NCI-H345 treated with DMSO at 0.1 percent for 48 hours (cell line): Measurements from ENCODE around the gene S100A12.

Experiments
- DNase-seq: peaks from one replicate; lab custom pipeline; 2025; ENCODE audit not compliant: unreplicated experiment; lab: John Stamatoyannopoulos, UW

S100A12 gene

DNA sequence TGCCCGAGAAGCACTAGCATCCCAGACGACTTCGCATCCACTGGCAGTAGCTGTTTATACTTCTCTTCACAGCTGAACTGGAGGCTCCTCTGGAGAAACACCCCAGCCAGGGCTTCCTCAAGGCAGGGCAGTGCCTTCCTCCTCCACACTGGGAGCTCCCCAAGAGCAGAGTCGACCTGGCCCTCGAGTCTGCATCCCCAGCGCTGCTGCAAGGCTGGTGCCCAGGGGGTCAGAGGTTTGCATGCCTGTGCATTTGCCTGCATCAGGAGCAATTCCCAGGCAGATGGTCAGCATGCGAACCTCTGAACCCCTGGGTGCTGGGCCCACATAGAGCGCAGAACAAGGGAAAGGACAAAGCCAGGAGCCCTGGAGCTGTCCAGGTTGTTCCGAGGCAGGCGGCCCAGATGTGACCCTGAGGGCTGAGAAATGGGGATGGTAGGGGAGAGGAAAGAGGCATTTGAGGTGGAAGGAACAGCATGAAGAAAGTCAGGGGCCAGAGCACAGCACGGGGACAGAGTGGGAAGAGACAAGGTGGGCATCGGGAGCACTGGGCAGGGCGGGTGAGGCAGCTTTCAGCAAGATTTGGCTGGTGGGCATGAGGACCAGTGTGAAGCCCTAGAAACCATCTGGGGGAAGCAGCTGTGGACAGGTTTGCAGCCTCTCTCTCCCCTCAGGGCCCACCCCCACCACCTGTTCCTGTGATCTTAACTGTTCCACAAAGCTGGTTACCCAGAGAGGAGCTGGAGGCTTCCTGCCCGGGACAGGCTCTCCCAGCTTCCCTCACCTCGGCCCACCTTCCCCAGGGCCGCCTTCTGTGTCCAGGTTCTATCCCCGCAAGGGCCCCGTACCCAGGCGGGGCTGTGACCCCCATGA lies 21.9 kb upstream of the S100A12 start:
- DNase-seq: no peak

DNA sequence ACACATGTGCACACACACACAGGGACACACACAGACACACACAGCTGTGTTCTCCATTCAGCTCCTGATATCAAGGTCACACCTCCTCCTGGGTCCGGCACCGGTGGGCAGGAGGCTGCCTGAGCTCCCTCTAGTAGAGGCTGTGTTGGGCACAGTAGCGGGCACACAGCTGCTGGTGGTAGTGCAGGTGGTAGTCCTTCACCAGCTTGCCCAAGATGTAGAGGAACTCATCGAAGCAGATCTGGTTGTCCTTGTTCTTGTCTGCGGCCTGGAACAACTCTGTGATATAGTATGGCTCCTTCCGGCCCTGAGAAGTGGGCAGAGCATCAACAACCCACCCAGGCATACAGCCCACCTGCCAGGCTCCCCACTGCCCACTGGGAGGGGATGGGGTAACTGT lies 21.0 kb upstream of the S100A12 start:
- DNase-seq: no peak

DNA sequence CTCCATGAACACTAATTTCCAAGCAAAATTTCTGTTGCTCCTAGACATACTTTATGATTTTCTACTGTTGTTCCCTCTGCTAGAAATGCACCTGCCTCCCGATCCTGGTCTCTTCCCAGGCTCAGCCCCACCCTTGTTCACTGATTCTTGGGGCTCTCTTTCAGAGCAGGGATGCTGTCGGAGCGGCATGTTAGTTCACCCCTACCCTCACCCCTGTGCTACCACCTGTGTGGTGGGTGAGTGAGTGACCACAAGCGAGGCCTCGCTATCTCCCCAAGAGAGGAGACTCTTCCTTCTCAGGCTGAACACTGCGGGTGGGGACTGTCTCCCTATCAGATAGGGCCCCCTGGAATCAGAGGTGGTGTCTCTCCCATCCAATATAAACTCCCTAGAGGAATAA lies 20.4 kb upstream of the S100A12 start:
- no peak for DNase-seq

DNA sequence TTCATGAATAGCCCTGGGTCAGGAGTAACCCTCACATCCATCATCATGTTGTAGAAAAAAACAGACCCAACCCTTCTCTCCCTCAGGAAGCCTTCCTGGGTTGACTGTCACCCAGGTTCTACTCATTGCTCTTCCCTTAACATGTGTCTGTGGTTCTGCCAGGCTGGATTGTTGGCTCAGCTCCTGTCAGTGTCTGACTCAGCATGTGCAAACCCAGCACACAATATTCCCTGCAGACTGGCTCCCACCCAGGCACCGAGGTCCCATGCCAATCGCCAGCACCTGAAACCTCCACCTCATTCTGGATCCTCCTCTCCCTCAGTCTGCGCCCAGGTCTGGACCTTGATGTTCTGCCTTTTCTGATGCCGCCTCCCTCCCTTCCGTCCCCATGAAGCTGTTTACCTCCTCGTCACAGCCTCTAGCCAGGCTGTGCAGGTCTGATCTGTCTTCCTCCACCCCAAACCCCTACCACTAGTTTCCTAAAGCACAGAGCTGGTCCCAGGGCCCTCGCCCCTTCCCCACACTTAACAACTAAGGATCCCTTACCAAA lies 19.8 kb upstream of the S100A12 start:
- no peak for DNase-seq

DNA sequence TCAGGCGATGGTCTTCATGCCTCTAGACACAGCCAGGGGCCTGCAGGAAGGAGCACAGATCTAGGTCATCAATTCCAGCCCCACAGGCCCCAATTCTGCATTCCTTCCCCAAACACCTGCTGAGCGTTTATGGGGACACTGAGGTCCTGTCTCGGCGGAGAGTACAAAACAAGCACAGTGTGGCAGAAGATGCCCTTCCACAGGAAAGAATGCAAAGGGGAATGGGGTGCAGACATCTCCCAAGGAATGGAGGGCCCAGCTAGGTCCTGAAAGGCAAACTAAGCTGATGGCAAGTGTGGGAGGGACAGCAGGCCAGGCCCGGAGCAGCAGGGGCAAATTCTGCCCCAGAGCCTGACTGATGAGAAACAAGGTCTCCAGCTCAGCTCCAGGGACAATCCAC lies 19.0 kb upstream of the S100A12 start:
- DNase-seq: no peak

DNA sequence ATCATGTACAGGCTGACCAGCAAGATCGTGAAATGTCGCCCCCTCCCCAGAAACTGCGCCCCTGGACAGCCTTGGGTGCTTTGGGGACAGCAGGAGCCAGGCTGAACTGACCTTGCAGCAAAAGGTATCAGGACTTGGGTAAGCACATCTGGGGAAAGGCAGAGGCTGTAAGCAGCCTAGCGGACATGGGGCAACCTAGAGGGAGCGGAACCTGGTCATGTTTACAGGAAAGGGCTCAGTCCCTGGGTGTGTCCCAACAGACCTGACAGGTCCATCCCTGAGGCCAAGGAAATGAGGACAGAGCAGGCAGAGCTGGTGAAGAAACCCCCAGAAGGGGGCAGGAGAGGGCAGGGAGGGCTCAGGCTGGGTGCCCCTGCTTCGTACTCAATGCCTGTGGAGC lies 18.5 kb upstream of the S100A12 start:
- DNase-seq: no peak

DNA sequence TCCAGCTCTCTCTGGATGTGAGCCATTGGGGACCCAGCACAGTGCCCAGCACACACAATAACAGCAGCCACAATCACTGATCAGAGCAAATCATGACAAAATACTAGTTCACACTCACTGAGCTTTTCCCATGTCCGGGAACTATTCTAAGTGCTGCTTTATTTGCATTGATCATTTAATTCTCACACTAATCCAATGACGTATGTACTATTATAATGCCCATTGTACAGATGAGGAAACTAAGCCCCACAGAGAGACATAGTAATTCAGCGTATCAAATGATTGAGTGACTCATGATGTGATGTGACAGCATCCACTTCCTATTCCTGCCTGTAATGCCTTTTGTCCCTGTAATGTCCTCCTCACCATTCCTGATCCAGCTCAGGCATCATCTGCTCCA lies 17.4 kb upstream of the S100A12 start:
- no peak for DNase-seq

DNA sequence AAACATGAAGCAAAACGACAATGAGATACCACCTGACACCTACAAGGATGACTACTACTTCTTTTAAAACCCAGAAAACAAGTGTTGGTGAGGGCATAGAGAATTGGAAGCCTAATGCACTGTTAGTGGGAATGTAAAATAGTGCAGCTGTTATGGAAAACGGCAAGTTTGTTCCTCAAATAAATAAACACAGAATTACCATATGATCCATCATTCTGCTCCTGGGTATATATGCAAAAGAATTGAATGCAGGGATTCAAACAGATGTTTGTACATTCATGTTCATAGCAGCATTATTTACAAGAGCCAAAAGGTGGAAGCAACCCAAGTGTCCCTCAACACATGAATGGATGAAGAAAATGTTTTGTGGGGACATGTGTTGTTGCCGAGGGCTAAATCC lies 16.8 kb upstream of the S100A12 start:
- DNase-seq: no peak

DNA sequence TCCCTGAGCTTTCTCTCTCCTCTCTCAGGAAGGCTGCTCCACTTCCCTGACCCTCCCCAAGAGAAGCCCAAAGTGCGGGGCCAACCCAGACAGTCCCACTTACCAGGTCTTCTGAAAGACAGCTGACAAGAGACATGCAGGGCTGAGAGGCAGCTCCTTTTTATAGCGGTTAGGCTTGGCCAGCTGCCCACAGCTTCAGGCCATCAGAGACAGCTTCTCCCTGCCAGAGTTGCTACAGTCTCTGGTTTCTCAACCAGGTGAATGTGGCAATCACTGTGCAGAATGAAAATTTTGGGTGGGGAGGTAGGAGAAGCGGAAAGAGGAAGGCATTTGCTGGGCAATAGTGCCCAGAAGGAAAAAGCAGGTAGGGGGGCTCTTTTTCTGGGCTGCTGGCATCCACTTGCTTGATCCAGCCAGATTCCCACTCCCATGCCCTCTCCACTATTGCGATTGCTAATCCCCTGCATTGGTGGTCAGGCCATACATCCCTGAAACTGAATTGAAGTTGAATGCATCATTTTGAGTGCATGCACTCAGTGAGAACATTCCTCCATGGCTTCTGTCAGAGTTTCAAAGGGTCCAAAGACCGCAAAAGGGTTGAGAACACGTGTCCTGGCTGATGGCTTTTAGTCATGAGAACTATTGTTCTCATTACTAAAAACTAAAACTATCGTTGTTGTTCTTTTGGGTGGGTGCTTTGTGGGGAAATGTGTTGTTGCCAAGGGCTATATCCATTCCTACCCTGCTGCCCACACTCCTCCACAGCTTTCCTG lies 15.7 kb upstream of the S100A12 start, which contains the start of gene S100A8:
Gene S100A8, minus strand, starts transcription at position 136 of the 773 bp plus-strand sequence. CDS start 538 bp downstream, outside the sequence.
- DNase-seq: peak; percentile 30

DNA sequence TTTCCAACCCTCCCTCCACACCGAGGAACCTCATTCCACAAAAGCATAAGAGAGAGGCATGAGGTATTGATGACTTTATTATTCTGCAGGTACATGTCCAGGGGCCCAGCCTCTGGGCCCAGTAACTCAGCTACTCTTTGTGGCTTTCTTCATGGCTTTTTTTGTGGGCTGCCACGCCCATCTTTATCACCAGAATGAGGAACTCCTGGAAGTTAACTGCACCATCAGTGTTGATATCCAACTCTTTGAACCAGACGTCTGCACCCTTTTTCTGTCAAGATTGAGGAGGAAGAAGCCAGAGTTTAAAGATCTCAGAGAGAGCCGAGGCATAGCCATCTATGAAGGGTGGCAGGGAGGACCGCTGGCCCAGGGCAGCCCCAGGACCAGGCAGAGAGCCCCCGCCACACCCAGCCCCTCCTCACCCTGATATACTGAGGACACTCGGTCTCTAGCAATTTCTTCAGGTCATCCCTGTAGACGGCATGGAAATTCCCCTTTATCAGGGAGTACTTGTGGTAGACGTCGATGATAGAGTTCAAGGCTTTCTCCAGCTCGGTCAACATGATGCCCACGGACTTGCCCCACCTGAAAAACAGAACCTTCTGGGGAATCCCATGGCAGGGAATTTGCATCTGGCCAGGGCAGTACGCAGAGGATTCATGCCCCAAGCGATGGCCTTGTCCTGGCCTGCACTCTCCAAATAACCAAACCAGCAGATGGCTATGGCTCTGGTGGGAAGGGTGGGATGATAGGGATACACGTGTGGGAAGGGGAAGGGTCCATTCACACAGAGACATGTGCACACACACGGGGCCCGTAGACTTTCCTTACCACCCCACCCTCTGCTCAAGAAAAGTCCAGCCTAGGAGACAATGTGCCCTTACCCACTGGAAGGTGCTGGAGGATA lies 14.8 kb upstream of the S100A12 start:
- DNase-seq: no peak

DNA sequence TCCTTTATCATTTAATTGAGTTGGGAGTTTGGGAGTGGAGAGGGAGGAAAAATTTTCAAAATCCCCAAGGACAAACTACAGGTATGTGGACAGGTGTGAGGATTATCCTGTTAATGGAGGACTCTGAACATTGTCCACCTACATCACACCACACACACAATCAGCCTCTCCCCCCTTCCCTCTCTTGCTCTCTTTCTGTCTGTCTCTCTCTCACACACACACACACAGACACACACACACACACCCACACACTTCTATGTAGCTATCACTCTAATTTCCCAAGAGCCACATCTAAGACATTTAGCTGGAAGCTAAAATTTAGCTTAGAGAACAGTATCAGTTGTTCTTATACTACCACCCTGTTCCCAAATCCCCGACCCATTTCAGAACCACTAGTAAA lies 14.0 kb upstream of the S100A12 start:
- DNase-seq: no peak

DNA sequence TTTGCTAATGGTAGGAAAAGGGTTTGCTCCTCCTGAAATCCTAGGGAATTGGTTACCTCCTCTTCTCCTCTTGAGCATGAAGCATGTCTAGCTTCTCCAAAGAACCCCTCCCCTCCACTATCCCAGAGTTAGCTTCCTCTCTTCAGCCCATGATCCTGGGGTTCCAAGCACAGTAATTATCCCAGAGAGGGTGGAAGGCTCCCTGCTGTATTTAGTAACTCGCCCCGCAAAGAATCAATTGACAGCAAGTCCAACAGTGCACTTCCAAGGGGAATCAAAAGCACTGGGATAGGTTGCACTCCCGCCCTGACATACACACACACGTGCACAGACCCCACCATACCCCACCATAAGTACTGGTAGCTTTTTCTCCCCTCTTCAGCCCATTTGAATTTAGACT lies 12.4 kb upstream of the S100A12 start:
- no peak for DNase-seq

DNA sequence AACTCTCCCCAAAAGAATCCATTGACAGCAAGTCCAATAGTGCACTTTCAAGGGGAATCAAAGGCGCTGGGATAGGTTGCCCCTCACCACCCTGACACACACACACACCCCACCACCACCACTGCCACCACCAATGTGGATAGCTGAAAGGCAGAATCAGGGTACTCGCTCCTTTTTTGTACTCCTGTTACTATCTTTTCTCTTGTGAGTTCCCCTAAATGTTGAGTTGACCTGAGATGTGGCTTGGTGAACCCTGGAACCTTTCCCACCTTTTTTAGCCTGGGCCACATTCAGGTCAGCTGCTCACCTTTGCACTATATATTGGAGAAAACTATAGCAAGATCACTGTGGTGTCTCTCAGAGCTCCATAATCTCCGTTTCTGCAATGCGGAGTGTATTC lies 11.6 kb upstream of the S100A12 start:
- no peak for DNase-seq

DNA sequence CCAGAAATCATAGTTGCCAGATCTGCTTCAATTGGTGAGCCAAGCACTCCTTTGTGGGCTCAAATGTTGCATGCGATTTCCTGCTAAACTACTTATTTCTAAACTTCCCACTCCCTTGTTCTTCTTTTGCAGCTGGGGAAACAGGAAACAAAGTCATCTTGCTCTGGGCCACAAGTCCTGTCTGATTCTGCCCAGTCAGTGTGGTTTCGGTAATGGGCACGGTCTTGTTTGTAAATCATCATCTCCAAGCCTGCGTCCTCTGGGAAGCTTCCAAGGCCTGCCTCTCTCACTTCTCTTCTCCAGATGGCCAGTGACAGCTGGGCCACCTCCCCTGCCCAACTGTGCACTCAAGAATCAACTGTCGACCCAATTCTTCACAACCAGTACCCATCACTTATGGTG lies 11.1 kb upstream of the S100A12 start:
- DNase-seq: no peak

DNA sequence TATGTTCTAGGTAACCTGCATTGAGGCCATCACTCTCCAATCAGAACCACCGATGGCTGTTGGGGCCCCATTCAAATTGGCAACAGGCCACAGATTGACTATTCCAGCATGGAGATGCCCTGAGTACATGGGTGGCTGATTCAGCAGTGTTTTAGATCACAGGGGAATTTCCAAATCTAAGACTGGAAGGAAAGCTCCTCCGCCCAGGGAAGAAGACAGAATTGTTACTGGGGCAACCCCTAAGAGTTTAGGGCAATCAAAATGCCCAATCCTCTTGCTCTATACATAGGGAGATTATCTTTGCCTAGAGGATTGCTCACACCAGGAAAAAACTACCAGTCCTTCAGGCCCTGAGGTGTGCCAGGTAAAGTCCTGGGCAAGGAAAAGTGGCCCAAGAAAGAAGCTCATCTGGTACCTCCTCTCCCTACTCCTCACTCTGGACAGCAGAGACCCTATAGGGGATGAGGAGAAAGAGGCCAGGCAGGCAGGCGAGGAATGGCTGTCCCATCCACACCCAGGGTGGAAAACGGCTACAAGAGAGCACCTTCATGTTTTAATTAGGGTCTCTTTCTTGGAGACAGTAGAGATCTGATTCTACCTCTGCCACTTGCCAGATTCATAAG lies 9.6 kb upstream of the S100A12 start:
- DNase-seq: no peak

DNA sequence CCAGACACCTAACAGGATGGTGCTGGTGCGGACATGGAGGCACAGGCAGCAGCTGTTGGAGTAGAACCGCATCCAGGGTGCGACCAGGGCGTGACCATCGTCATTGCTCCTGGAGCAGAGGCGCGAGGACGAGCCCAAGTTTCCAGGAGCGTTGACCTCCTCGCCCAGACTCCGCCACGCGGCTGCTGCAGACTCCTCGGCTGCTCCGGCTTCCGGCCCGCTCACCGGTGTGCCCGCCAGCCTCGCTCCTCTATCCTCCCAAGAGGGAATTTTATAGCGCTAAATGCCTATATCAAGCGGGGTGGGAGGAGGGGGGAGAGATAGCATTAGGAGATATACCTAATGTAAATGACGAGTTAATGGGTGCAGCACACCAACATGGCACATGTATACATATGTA lies 5.3 kb upstream of the S100A12 start:
- DNase-seq: no peak

DNA sequence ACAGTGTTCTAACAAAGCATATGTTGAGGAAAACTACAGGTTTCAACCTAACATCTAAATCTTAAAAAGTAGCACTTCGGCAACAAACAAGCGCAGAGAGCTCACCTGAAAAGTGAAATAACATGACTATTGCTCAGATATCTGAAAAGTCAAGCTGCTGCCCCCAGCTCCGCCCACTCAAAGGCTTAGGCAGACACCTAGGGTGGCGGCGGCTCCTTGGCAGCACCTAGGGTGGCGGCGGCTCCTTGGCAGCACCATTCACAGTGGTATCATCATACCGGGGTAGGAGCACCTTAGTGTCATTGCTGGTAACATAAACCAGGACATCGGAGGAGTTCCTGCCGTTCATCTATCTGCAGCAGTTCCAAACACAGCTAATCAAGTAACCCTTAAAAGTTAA lies 4.2 kb upstream of the S100A12 start:
- DNase-seq: no peak

DNA sequence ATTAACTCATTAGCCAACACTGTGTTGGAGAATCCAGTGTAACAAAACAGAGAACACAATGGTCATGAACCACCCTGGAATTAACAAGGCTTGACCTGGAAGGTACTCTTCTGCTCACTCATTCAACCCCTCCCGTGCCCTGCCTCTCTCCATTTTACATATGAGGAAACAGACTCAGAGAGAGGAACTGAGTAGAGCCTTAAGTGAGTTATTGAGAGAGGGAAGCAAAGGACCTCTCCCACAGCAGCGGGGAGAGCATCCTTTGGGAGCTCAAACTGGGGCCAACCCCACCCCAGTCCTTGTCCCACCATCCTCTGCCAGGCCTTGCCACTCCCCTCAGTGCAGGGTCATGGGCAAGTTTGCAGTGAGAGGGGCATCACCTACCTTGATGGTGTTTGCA lies 1.4 kb downstream of the S100A12 start:
- DNase-seq: no peak

DNA sequence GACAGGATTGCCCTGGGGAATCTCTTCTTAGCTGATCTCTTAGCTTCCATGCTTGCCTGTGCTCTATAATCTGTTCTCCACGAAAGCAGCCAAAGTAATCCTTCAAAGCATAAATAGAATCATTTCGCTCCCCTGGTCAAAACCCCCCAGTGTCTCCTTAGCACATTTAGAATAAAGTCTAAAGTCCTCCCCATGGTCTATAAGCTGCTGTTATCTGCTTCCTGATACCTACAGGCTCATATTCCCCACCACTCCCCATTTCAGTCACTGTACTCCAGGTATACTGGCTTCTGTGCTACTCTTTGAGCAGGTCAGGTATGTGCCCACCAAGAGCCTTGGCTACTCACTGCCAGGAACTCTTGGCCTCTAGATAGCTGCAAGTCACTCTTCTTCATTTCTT lies 2.9 kb downstream of the S100A12 start:
- no peak for DNase-seq

DNA sequence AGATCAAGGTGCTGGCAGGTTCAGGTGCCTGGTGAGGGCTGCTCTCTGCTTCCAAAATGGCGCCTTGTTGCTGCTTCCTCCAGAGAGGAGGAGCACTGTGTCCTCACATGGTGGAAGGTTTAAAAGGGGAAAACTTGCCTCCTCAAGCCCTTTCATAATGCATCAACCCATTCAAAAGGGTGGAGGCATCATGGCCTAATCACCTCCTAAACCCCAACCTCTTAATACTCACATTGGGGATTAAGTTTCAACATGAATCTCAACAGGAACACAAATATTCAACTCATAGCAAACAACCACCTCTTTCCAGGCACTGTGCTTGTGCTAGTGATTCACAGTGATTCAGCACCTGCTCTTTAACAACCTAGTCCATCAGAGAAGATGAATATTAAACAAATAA lies 4.2 kb downstream of the S100A12 start:
- no peak for DNase-seq

DNA sequence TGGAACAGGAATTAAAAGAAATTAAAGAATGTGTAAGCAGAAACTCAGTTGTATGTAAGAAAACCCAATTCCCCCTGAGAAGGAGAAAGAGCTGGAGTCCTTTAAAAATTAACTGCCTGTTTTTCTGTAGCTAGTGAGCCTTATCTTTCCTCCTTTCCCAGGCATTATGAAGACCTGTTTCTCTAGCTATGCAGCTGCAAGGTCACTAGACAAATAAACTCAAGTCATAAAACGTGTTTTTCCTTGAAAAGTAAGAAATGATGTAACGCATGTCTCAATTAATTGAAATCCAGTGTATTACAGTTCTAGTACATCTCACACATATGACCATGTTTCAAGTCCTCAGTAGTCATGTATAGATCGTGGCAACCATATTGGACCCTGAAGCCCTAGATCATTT lies 5.3 kb downstream of the S100A12 start:
- no peak for DNase-seq
